Left renal pelvis (tissue), 4 donors: Measurements from ENCODE around the gene ZNF141. TPM values are rescaled to one million over a fixed set of nuclear protein-coding genes. Genes with fewer than 3 reads are reported as not detected.
"Not testable (repeated sequence)": the region's sequence is repeated elsewhere in the genome, so short reads cannot be mapped to it uniquely, and the experiment has no call there.

Experiments used
- DNase-seq, 4 donors: peaks; one replicate each; pipeline ENCODE4 v3.0.0-alpha.2; 2013; ENCODE audit warnings: low read depth in 4 of 4, low spot score in 3 of 4
- polyA plus RNA-seq, 4 donors: library from polyadenylated mRNA; unstranded; fragments of 120-200 nt; gene quantifications; one replicate each; pipeline ENCODE4 v1.2.1, GENCODE V29; 2013; ENCODE audit not compliant: insufficient read length in 4 of 4

Gene ZNF141
- polyA plus RNA-seq, 4 donors = 21.9 to 44.1 (median 30.6) TPM

GRCh38 chr4:384311-385010, 46.8 kb downstream of the ZNF141 start:
- DNase-seq = no peak

DNA sequence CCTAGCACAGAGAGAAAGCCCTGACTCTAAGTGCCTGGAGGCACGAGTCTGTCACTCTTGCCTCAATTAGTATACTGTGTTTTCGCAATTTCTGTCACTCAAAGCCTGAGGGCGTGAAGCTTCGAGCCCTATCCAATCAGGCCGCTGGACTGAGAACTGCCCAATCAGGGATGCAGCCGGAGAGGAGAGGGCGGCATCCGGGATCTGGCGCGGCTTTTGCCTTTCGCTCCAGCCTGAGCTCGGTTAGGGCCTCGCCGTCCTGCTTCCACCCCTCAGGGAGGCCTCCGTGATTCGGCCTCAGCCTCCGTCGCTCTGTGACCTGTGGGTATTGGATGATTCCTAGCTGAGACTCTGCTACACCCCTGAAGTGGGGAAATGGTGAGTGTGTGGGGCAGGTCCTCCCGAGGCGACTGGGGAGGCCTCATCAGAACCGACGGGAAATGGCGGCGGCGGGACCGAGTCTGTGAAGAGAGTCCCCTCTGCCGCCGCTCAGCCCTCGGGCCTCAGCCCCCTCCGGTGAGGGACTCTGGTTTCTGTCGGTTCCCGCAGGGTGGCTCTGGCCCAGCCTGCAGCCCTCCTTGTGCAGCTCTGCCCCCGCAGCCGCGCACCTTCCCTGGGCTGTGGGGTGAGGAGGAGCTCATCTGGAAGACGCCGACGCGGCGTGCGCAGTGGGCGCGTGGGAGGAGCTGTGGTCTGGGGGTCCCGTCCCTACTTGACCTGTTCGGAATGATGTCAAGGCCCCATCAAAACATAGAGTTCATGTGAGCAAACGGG, 48.5 kb downstream of the ZNF141 start:
- no peak for DNase-seq

DNA sequence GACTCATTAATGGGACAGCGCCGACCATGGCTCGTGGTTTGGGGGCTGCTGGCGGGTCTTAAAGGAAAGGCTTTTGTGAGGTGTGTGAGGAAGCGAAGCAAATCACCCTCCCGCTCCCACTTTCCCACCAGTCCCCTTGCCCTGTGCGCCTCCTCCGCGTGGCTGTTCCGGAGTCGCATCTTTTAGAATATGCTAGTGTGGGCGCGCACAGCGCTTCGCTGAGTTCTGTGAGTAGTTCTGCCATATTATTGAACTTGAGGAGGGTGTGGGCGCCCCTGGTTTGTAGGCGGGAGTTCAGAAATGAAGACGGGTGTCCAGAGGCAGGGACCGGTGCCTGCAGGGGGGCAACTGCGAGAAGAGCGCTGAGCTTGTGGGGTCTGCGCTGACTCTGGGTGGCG, 49.1 kb downstream of the ZNF141 start:
- DNase-seq = no peak

GRCh38 chr4:404006-404405, 66.4 kb downstream of the ZNF141 start:
- DNase-seq = no peak

DNA sequence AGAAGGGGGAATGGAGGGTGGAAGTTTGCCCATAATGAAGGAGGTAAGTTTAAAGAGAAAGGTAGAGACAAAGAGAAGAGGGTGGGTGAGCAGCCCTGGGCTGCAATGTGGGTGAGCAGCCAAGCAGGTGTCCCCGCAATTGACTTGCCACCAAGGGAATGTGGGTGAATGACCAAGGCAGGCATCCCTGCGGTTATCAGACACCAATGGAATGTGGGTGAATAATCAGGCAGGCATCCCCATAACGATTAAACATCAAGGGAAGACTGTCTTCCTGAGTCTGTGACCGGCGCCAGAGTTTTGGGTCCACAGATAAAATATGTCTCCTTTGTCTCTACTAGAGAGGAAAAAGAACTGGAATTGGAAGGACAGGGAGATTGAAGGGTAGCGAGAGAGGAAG, 70.7 kb downstream of the ZNF141 start:
- DNase-seq = not testable (repeated sequence)

DNA sequence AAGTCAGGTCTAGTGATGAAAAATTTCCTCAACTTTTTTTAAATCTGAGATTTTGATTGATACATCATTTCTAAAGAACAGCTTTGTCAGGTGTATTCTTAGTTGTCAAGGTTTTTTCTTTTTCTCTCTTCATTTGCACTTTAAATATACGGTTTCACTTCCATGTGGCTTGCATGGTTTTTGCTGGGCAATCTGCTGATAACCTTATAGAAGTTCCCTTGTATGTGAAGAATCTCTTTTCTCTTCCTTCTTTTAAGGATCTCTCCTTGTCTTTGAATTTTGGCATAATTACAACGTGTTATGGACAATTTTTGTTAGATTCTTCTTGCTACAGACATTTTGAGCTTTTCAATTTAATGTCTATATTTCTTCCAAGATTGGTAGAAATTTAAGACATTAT, 85.0 kb downstream of the ZNF141 start:
- no peak for DNase-seq

Other genes with a start within 250 kb of the ZNF141 start
- gene ZNF718, start 213.3 kb upstream of the ZNF141 start, polyA plus RNA-seq = 10 to 100 TPM in 2 of 4 donors, 1 to 10 TPM in 2; 8.6 to 16.9 (median 11.0) TPM
- gene ZNF732, start 32.3 kb upstream of the ZNF141 start, polyA plus RNA-seq = 1 to 10 TPM; 1.8 to 3.0 (median 2.7) TPM
- 10 to 100 TPM; 39.3 to 44.1 (median 42.6) TPM for gene ZNF721, start 161.3 kb downstream of the ZNF141 start, polyA plus RNA-seq
- gene PIGG, start 161.4 kb downstream of the ZNF141 start, polyA plus RNA-seq = 10 to 100 TPM; 44.4 to 85.2 (median 58.9) TPM
- gene TMEM271, start 238.5 kb downstream of the ZNF141 start, polyA plus RNA-seq = under 1 TPM in 2 of 4 donors, not detected in 2; 0.06 to 0.09 TPM